D721Med (cell line): ENCODE data around the gene GATA6.

Experiments used
- DNase-seq: peaks from one replicate; pipeline ENCODE4 v3.0.0; 2011; ENCODE audit warnings: low spot score; ENCODE audit not compliant: insufficient read length
- FAIRE-seq: peaks from 2 replicates; lab custom pipeline; 2011; peaks lifted over from hg19 to GRCh38; lab: Jason Lieb, UNC
- CTCF ChIP-seq: IDR thresholded peaks from 2 replicates; pipeline ENCODE4 v1.5.1; 2012; ENCODE audit warnings: mild to moderate bottlenecking, control low read depth; ENCODE audit not compliant: insufficient read depth; ENCODE audit errors: missing control alignments

GATA6 gene

GRCh38 chr18:22197668-22198067 is 28.3 kb downstream of the GATA6 start:
- DNase-seq (no peak), FAIRE-seq (no peak)
- no peak for TF ChIP-seq CTCF

- DNase-seq: no peak
- no peak for FAIRE-seq
- no peak for TF ChIP-seq CTCF
These were observed 28.8 kb downstream of the GATA6 start for GRCh38 chr18:22198163-22198562.

GRCh38 chr18:22199005-22199404 is 29.6 kb downstream of the GATA6 start:
- DNase-seq: no peak
- FAIRE-seq: no peak

GRCh38 chr18:22200611-22201225 is 31.3 kb downstream of the GATA6 start:
- DNase-seq: no peak
- FAIRE-seq: no peak

More at GRCh38 chr18:22199005-22199404, 29.6 kb downstream of the GATA6 start:
- TF ChIP-seq CTCF: no peak

GRCh38 chr18:22203035-22203434 is 33.6 kb downstream of the GATA6 start:
- FAIRE-seq: no peak
- DNase-seq: no peak
- TF ChIP-seq CTCF: no peak

More at GRCh38 chr18:22200611-22201225, 31.3 kb downstream of the GATA6 start:
- TF ChIP-seq CTCF: no peak

- FAIRE-seq: no peak
- no peak for TF ChIP-seq CTCF
- no peak for DNase-seq
These were observed 34.3 kb downstream of the GATA6 start for GRCh38 chr18:22203536-22204213.

GRCh38 chr18:22204214-22204536 is 34.8 kb downstream of the GATA6 start:
- FAIRE-seq: no peak

More at GRCh38 chr18:22204214-22204536, 34.8 kb downstream of the GATA6 start:
- DNase-seq: no peak
- TF ChIP-seq CTCF: no peak
